GM23248 (cell line): ENCODE results near the gene LTBP4.

Experiments used
- EZH2 ChIP-seq: fragments of 200-600 bp; sonication (generic); IDR thresholded peaks from 2 replicates; pipeline ENCODE4 v1.6.1; 2018; ENCODE audit warnings: antibody characterized with exemption, mild to moderate bottlenecking; ENCODE audit not compliant: insufficient read depth, poor library complexity, severe bottlenecking
- EZH2phosphoT487 ChIP-seq: fragments of 200-600 bp; sonication (generic); IDR thresholded peaks from 2 replicates; pipeline ENCODE4 v1.6.1; 2018; ENCODE audit warnings: antibody characterized with exemption, moderate library complexity, mild to moderate bottlenecking, low read depth; ENCODE audit not compliant: insufficient read depth

GRCh38 chr19:40619333-40620160 lies 18.4 kb downstream of the LTBP4 start:
- no peak for TF ChIP-seq EZH2
- TF ChIP-seq EZH2phosphoT487 = no peak
